ENCODE measurements around the gene PARVG. TPM values are rescaled to one million over a fixed set of nuclear protein-coding genes. Genes with fewer than 3 reads are reported as not detected.
A peak's percentile ranks its signal among the peaks of the same experiment; 100 is the strongest.

Gene PARVG
- total and polyA plus RNA-seq, 2 of the 8 experiments (the other 6 are each of a cell fraction or from before 2014, with no cell fraction given) = 0.37 to 1.5 TPM

DNA sequence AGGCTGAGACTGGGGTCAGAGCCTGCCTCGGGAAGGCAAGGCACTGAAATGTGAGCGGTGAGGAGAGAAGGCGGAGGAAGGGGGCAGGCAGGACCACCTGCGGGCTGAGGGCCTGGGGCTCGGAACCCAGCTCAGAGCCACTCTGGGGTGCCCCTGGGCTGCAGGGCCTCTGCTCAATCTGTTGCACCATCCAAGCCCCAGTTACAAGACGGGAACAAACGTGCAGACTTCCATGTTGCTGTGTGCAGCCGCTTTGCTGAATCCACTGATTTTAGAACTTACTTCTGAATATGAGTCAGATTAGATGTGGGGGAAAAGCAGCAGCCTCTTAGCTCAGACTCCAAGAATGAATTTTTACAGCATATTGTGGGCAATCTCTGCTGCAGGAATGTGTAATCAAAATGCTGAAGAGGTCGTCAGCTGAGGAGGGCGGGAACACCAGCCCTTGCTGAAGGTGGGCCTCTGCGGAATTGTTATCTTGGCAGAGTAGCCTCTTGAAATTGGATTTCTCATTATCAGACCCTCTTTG lies 21.6 kb downstream of the PARVG start:
- H3K4ac ChIP-seq (replicated peaks; ENCODE audit: insufficient read length, low read depth, low read length) = no peak overlapping the region
- WGBS, 2 experiments (ENCODE audit: extremely low coverage in 1 of 2, insufficient coverage in 1 of 2, insufficient read length in 1 of 2, insufficient replicate concordance in 2 of 2, low coverage in 1 of 2, low lambda C conversion rate in 2 of 2, missing lambda C conversion rate in 1 of 2) = 92% methylated on average over 11 of the region's 11 CpGs; no CpG with 5 or more reads in 1 of the 2 experiments
- no peak for TF ChIP-seq RAD21 (IDR thresholded peaks at IDR 0.05 in 1 of 2, conservative IDR thresholded peaks at IDR 0.05 in 1 of 2; ENCODE audit: low read depth in 2 of 2, low read length in 2 of 2)
- TF ChIP-seq, protein P1, sequence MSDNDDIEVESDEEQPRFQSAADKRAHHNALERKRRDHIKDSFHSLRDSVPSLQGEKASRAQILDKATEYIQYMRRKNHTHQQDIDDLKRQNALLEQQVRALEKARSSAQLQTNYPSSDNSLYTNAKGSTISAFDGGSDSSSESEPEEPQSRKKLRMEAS (IDR thresholded peaks at IDR 0.05) = no peak
- TF ChIP-seq SIX5 (IDR thresholded peaks at IDR 0.05; ENCODE audit: low read depth, low read length) = no peak
- no peak for TF ChIP-seq FOSL1 (IDR thresholded peaks at IDR 0.05; ENCODE audit: insufficient read depth, low read depth, low read length)
- no peak for TF ChIP-seq CHD1 (IDR thresholded peaks at IDR 0.05; ENCODE audit: low read depth, low read length)
- no peak for TF ChIP-seq TBP (IDR thresholded peaks at IDR 0.05; ENCODE audit: low read depth, low read length)
- no peak for TF ChIP-seq POLR2AphosphoS5 (IDR thresholded peaks at IDR 0.05; ENCODE audit: low read depth, low read length)
- no peak for TF ChIP-seq SP2 (IDR thresholded peaks at IDR 0.05; ENCODE audit: low read length)
- no peak for TF ChIP-seq POLR2A (IDR thresholded peaks at IDR 0.05; ENCODE audit: control extremely low read depth in 1 of 2, low read depth in 2 of 2, low read length in 2 of 2)
- TF ChIP-seq PHF8 (conservative IDR thresholded peaks at IDR 0.05; ENCODE audit: low read depth, low read length) = no peak
- no peak for TF ChIP-seq MAFK (IDR thresholded peaks at IDR 0.05; ENCODE audit: low read depth, low read length)
- TF ChIP-seq ZNF274 (IDR thresholded peaks at IDR 0.05; ENCODE audit: borderline replicate concordance, extremely low read depth, low read length) = no peak
- no peak for TF ChIP-seq SIN3A (conservative IDR thresholded peaks at IDR 0.05 in 1 of 2, IDR thresholded peaks at IDR 0.05 in 1 of 2; ENCODE audit: low read depth in 1 of 2, low read length in 2 of 2)

More for the DNA sequence above, 21.6 kb downstream of the PARVG start:
- Histone ChIP-seq H2AFZ (ENCODE audit: low read length) (0 out of 2 replicates have a peak overlapping the region, but pooled peaks have one; percentile 2), H3K79me2 (ENCODE audit: control insufficient read depth in 1 of 2, insufficient read depth in 2 of 2, low read length in 2 of 2) (no peaks in the 10 kb centered on the region), H2BK20ac (ENCODE audit: low read length) (no peak overlapping the region), H4K5ac (ENCODE audit: insufficient read length, low read depth, low read length) (no peak overlapping the region), H3K36me3 (ENCODE audit: control insufficient read depth in 2 of 4, insufficient read depth in 4 of 4, low read length in 3 of 4) (no peaks in the 10 kb centered on the region), H3K56ac (replicated peaks; ENCODE audit: insufficient read length, low read depth, low read length) (no peak overlapping the region), H4K8ac (ENCODE audit: extremely low read depth, insufficient read depth, low read length) (0 out of 2 replicates have a peak overlapping the region, but pooled peaks have one; percentile 22), H2AK5ac (ENCODE audit: low read depth, low read length) (no peak overlapping the region), H3K4me2 (ENCODE audit: insufficient read depth in 1 of 2, low read depth in 2 of 2, low read length in 2 of 2) (no peak overlapping the region), H3K27ac (ENCODE audit: low read depth, low read length) (no peak overlapping the region), H3K9ac (replicated peaks in 1 of 4; ENCODE audit: extremely low read depth in 1 of 4, low read depth in 3 of 4, low read length in 3 of 4) (no peak overlapping the region), H4K20me1 (replicated peaks in 1 of 2; ENCODE audit: control insufficient read depth in 1 of 2, insufficient read depth in 2 of 2, low read length in 2 of 2) (no peaks in the 10 kb centered on the region), H3K4me1 (replicated peaks in 1 of 4; ENCODE audit: control insufficient read depth in 3 of 4, insufficient read depth in 4 of 4, low read length in 3 of 4) (no peaks in the 10 kb centered on the region; a peak in 1 of 7 replicates), H2BK12ac (ENCODE audit: low read depth, low read length) (no peak overlapping the region), H3K14ac (ENCODE audit: insufficient read length) (no peak overlapping the region), H3K79me1 (ENCODE audit: low read depth, low read length) (no peaks in the 10 kb centered on the region), H3K23ac (ENCODE audit: insufficient read length) (no peak overlapping the region), H4K91ac (replicated peaks; ENCODE audit: insufficient read length, low read length) (no peak overlapping the region), H3K9me3 (ENCODE audit: insufficient read depth in 2 of 2, low read depth in 1 of 2, low read length in 1 of 2) (no peaks in the 10 kb centered on the region), H2BK15ac (ENCODE audit: low read length) (no peak overlapping the region), H2BK5ac (ENCODE audit: low read depth, low read length) (0 out of 2 replicates have a peak overlapping the region, but pooled peaks have one; percentile 24), H2BK120ac (replicated peaks; ENCODE audit: low read depth, low read length) (no peak overlapping the region), H3K27me3 (replicated peaks in 1 of 4; ENCODE audit: control insufficient read depth in 3 of 4, extremely low read depth in 1 of 4, insufficient read depth in 3 of 4, low read length in 3 of 4) (no peaks in the 10 kb centered on the region), H3K23me2 (ENCODE audit: low read depth, low read length) (peaks cover 5% of the 10 kb centered on the region; the same call in 1 of the 2 replicates), H3K18ac (ENCODE audit: extremely low read depth, low read length) (no peak overlapping the region), H3K4me3 (ENCODE audit: extremely low read depth in 1 of 4, insufficient read depth in 2 of 4, low read depth in 3 of 4, low read length in 4 of 4) (no peak overlapping the region)
- ChIA-PET CTCF (ENCODE audit: partially characterized antibody) (interaction anchor here (0.8 to 1.0 kb wide), 2 partner anchors 117 to 209 kb away, joined by 3 to 4 read pairs; no protein-coding TSS in a partner anchor), POLR2A (ENCODE audit: partially characterized antibody) (interaction anchor here (1.2 kb wide), 1 partner anchor 10 kb away, joined by 3 read pairs; no protein-coding TSS in a partner anchor)
- no peak for DNase-seq (ENCODE audit: low read depth in 1 of 2, low spot score in 2 of 2)
- FAIRE-seq = no peak
